Pancreas (tissue), 10 donors: ENCODE measurements around the gene HSCB. TPM values are rescaled to one million over a fixed set of nuclear protein-coding genes. Genes with fewer than 3 reads are reported as not detected.

Experiments
- ATAC-seq, 4 donors: fragments of 200-7000 bp; cut with Tn5 transposase; one replicate each; pipeline versions ENCODE4 v1.8.0 to v1.9.1; 2020; ENCODE audit warnings: mild to moderate bottlenecking in 4 of 4, moderate library complexity in 4 of 4
- DNase-seq, 6 donors: peaks; one replicate each; pipeline ENCODE4 v3.0.0-alpha.2; 2020
- FAIRE-seq: peaks from 2 replicates; lab custom pipeline; 2012; peaks lifted over from hg19 to GRCh38; lab: Jason Lieb, UNC
- H3K27ac ChIP-seq, 4 donors: fragments of 200-600 bp; sonication (generic); 1 replicate in 3 of 4; 2 replicates in 1 of 4; pipeline versions ENCODE4 v1.5.0 to v1.8.0; 2020
- H3K27me3 ChIP-seq, 4 donors: fragments of 200-600 bp; one replicate each; pipeline ENCODE4 v1.8.0; 2021
- H3K36me3 ChIP-seq, 3 donors: fragments of 200-600 bp; sonication (generic) in 1 of 3; one replicate each; pipeline versions ENCODE4 v1.5.0 to v1.8.0; 2020 to 2021
- H3K4me1 ChIP-seq, 3 donors: fragments of 200-600 bp; one replicate each; pipeline ENCODE4 v1.8.0; 2021
- H3K4me3 ChIP-seq, 4 donors: fragments of 200-600 bp; sonication (generic) in 2 of 4; one replicate each; pipeline versions ENCODE4 v1.5.0 to v1.8.0; 2020 to 2021
- H3K9me3 ChIP-seq, 4 donors: fragments of 200-600 bp; one replicate each; pipeline ENCODE4 v1.8.0; 2021
- CTCF ChIP-seq, 4 donors: fragments of 200-600 bp; sonication (generic) in 3 of 4; IDR thresholded peaks; one replicate each; pipeline versions ENCODE4 v1.5.0 to v1.8.0; 2021; ENCODE audit warnings: antibody characterized with exemption in 4 of 4
- WGBS, 2 donors: extraction: QIAGEN DNeasy Blood & Tissue Kit; methylation state at CpG; one replicate each; pipeline ENCODE4 v1.1.7; 2013; 5-methylcytosine and 5-hydroxymethylcytosine counted together
- intact Hi-C, 3 donors: fragments of 100-400 bp; cut with DNase I; formaldehyde crosslinking; loops; one replicate each; pipeline versions ENCODE4 v1.11.1 to v1.14.2; 2022
- polyA plus RNA-seq, 2 donors: library from polyadenylated mRNA; stranded (reverse); fragments of 200-250 nt; gene quantifications; one replicate each; pipeline ENCODE4 v1.2.3, GENCODE V29; 2013
- total RNA-seq, 6 donors: library from RNA; stranded (reverse); fragmentation: NEBNext Ultra II Directional in 4 of 6; extraction: Animal tissue kit (Norgen Biotek cat#: 25700) in 4 of 6; gene quantifications; one replicate each; pipeline versions ENCODE4 v1.2.1 to v1.2.4, GENCODE V29; 2021 to 2023
- donor health status: healthy with polysubstance abuse.
- donor health status: DM: no; HTN: no; CAD: no; lungs with moderate emphysema.
- donor health status: DM: no; HTN: no; CAD: no.
- donor health status: control.
- donor health status: control.
- donor health status: Bipolar disorder and iron deficiency.
- donor health status: DM: yes; HTN: yes; CAD: no.
- donor health status: DM: no; HTN: no; CAD: no.
- donor health status: DM: no; HTN: no; CAD: no.
- donor health status: DM: yes; HTN: yes; CAD: no.

The HSCB gene
- total and polyA plus RNA-seq, 8 donors: 7.0 to 17.7 (median 8.1) TPM

- Histone ChIP-seq H3K4me3 (no peak overlapping the region), H3K27ac (no peak overlapping the region), H3K4me1 (peaks cover 0 to 2% (median 0%) of the 10 kb centered on the region in 3 donors), H3K36me3 (no peaks in the 10 kb centered on the region), H3K27me3 (no peaks in the 10 kb centered on the region), H3K9me3 (no peaks in the 10 kb centered on the region)
- DNase-seq (no peak), FAIRE-seq (no peak), ATAC-seq (no peak)
- 83 to 85% methylated on average over 6 of the region's 6 CpGs for WGBS, 2 donors
- intact Hi-C loops: no loop called here
- TF ChIP-seq CTCF (IDR thresholded peaks at IDR 0.05): no peak
Measured at GRCh38 chr22:28768701-28769393, 27.0 kb downstream of the HSCB start.

- H3K4me3 ChIP-seq: no peak overlapping the region
- no peak for DNase-seq
- H3K27ac ChIP-seq: no peak overlapping the region
- H3K4me1 ChIP-seq: peaks cover 0 to 8% (median 0%) of the 10 kb centered on the region in 3 donors
- H3K27me3 ChIP-seq: no peaks in the 10 kb centered on the region
- TF ChIP-seq CTCF (IDR thresholded peaks at IDR 0.05): no peak
- H3K36me3 ChIP-seq: no peaks in the 10 kb centered on the region
- ATAC-seq: no peak
- no peak for FAIRE-seq
- 82 to 86% methylated on average over 14 of the region's 14 CpGs for WGBS, 2 donors
- H3K9me3 ChIP-seq: no peaks in the 10 kb centered on the region
- intact Hi-C loops: no loop called here
Measured at GRCh38 chr22:28769394-28770085, 27.7 kb downstream of the HSCB start.

- ATAC-seq (peak in 1 of 4 donors; percentile 4), FAIRE-seq (no peak), DNase-seq (no peak)
- no peak overlapping the region for H3K27ac ChIP-seq
- WGBS, 2 donors: 48 to 50% methylated on average over 5 of the region's 5 CpGs
- no peaks in the 10 kb centered on the region for H3K9me3 ChIP-seq
- H3K36me3 ChIP-seq: no peaks in the 10 kb centered on the region
- peaks cover 0 to 16% (median 0%) of the 10 kb centered on the region in 3 donors for H3K4me1 ChIP-seq
- no peak overlapping the region for H3K4me3 ChIP-seq
- intact Hi-C loops: no loop called here
- no peaks in the 10 kb centered on the region for H3K27me3 ChIP-seq
- TF ChIP-seq CTCF (IDR thresholded peaks at IDR 0.05): no peak
Measured at GRCh38 chr22:28771195-28771791, 29.5 kb downstream of the HSCB start.

- ATAC-seq: peak; percentile 96 to 97 (median 96)
- FAIRE-seq: no peak
- WGBS, 2 donors: 0% methylated on average over 58 to 92 of the region's 92 CpGs
Measured at GRCh38 chr22:28772633-28773460, 31.0 kb downstream of the HSCB start, which contains the start of gene CCDC117. Gene CCDC117 (plus strand): TSS chr22:28772695. CDS start chr22:28772850, 155 bp downstream.

More at GRCh38 chr22:28772633-28773460, 31.0 kb downstream of the HSCB start, which contains the start of gene CCDC117:
- intact Hi-C loops: no loop called here
- no peak for TF ChIP-seq CTCF (IDR thresholded peaks at IDR 0.05)
- Histone ChIP-seq H3K4me3 (peak within 1 kb of the TSS; percentile 46 to 94 (median 64)), H3K9me3 (no peaks in the 10 kb centered on the region), H3K4me1 (peaks cover 0 to 16% (median 0%) of the 10 kb centered on the region in 3 donors), H3K27ac (peak within 1 kb of the TSS; percentile 67 to 100 (median 98)), H3K27me3 (no peaks in the 10 kb centered on the region), H3K36me3 (peaks cover 0 to 2% (median 0%) of the 10 kb centered on the region in 3 donors)
- DNase-seq: peak; percentile 91 to 97 (median 94)
